ENCODE results near the gene GLYATL2.

Gene GLYATL2

GRCh38 chr11:58844361-58845005 lies at the start of gene GLYATL2:
TSS of gene GLYATL2 (minus strand) at chr11:58844704. CDS start at chr11:58839612, 5,092 bp downstream.
- DNase-seq = no peak

GRCh38 chr11:58893899-58894298 lies 49.4 kb upstream of the GLYATL2 start:
- no peak for DNase-seq

- DNase-seq = no peak
Observed at GRCh38 chr11:58888579-58888978, 44.1 kb upstream of the GLYATL2 start.

- no peak for DNase-seq
Observed at GRCh38 chr11:58887452-58887851, 42.9 kb upstream of the GLYATL2 start.

- DNase-seq = no peak
Observed at GRCh38 chr11:58880625-58881024, 36.1 kb upstream of the GLYATL2 start.

- no peak for DNase-seq
Observed at GRCh38 chr11:58880166-58880565, 35.7 kb upstream of the GLYATL2 start.

GRCh38 chr11:58867556-58867955 lies 23.1 kb upstream of the GLYATL2 start:
- no peak for DNase-seq

GRCh38 chr11:58866788-58867187 lies 22.3 kb upstream of the GLYATL2 start:
- DNase-seq = no peak

- no peak for DNase-seq
Observed at GRCh38 chr11:58864335-58864734, 19.8 kb upstream of the GLYATL2 start.

- no peak for DNase-seq
Observed at GRCh38 chr11:58863697-58864096, 19.2 kb upstream of the GLYATL2 start.

GRCh38 chr11:58861533-58861932 lies 17.0 kb upstream of the GLYATL2 start:
- DNase-seq = no peak

GRCh38 chr11:58856806-58857205 lies 12.3 kb upstream of the GLYATL2 start:
- no peak for DNase-seq

- DNase-seq = no peak
Observed at GRCh38 chr11:58845386-58845785, 882 bp upstream of the GLYATL2 start.

GRCh38 chr11:58837707-58838388 lies 6.7 kb downstream of the GLYATL2 start:
- no peak for DNase-seq

GRCh38 chr11:58832056-58832645 lies 12.4 kb downstream of the GLYATL2 start:
- no peak for DNase-seq

- no peak for DNase-seq
Observed at GRCh38 chr11:58830673-58831301, 13.7 kb downstream of the GLYATL2 start.

- DNase-seq = no peak
Observed at GRCh38 chr11:58829786-58830185, 14.7 kb downstream of the GLYATL2 start.

GRCh38 chr11:58813693-58814092 lies 30.8 kb downstream of the GLYATL2 start:
- DNase-seq = no peak

GRCh38 chr11:58811499-58811898 lies 33.0 kb downstream of the GLYATL2 start:
- no peak for DNase-seq

- no peak for DNase-seq
Observed at GRCh38 chr11:58807343-58807742, 37.2 kb downstream of the GLYATL2 start.

- no peak for DNase-seq
Observed at GRCh38 chr11:58805065-58805464, 39.4 kb downstream of the GLYATL2 start.

GRCh38 chr11:58801974-58802545 lies 42.4 kb downstream of the GLYATL2 start:
- DNase-seq = no peak

- DNase-seq = no peak
Observed at GRCh38 chr11:58801302-58801701, 43.2 kb downstream of the GLYATL2 start.
